Astrocyte (in vitro differentiated cells and primary cell): ENCODE measurements around the gene GGT1.

ENCODE experiments used
- EZH2 ChIP-seq: IDR thresholded peaks from 2 replicates; pipeline ENCODE4 v1.6.1; 2012; ENCODE audit warnings: mild to moderate bottlenecking, low read length, inconsistent platforms; ENCODE audit not compliant: insufficient read depth
- TF ChIP-seq, protein P1 (sequence below): IDR thresholded peaks from 2 replicates; pipeline ENCODE4 v1.5.1; 2011; ENCODE audit warnings: low read depth, mild to moderate bottlenecking, inconsistent platforms, low read length, moderate library complexity; ENCODE audit not compliant: insufficient read depth

GRCh38 chr22:24576778-24577177, 26.2 kb upstream of the GGT1 start:
- TF ChIP-seq, protein P1, sequence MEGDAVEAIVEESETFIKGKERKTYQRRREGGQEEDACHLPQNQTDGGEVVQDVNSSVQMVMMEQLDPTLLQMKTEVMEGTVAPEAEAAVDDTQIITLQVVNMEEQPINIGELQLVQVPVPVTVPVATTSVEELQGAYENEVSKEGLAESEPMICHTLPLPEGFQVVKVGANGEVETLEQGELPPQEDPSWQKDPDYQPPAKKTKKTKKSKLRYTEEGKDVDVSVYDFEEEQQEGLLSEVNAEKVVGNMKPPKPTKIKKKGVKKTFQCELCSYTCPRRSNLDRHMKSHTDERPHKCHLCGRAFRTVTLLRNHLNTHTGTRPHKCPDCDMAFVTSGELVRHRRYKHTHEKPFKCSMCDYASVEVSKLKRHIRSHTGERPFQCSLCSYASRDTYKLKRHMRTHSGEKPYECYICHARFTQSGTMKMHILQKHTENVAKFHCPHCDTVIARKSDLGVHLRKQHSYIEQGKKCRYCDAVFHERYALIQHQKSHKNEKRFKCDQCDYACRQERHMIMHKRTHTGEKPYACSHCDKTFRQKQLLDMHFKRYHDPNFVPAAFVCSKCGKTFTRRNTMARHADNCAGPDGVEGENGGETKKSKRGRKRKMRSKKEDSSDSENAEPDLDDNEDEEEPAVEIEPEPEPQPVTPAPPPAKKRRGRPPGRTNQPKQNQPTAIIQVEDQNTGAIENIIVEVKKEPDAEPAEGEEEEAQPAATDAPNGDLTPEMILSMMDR, result no peak
- TF ChIP-seq EZH2, result no peak
